B cell (primary cell): Measurements from ENCODE around the gene CMTM7.

Source experiments
- EZH2 ChIP-seq: IDR thresholded peaks from 2 replicates; pipeline ENCODE4 v1.6.1; 2012; ENCODE audit warnings: borderline replicate concordance, low read depth, mild to moderate bottlenecking, moderate library complexity, low read length; ENCODE audit not compliant: insufficient read depth, poor library complexity, severe bottlenecking
- TF ChIP-seq, protein P1 (sequence below): fragments of 200-600 bp; IDR thresholded peaks from one replicate; pipeline ENCODE4 v1.8.0; 2022; ENCODE audit warnings: antibody characterized with exemption, mild to moderate bottlenecking

GRCh38 chr3:32403663-32404062, 12.0 kb downstream of the CMTM7 start:
- TF ChIP-seq, protein P1, sequence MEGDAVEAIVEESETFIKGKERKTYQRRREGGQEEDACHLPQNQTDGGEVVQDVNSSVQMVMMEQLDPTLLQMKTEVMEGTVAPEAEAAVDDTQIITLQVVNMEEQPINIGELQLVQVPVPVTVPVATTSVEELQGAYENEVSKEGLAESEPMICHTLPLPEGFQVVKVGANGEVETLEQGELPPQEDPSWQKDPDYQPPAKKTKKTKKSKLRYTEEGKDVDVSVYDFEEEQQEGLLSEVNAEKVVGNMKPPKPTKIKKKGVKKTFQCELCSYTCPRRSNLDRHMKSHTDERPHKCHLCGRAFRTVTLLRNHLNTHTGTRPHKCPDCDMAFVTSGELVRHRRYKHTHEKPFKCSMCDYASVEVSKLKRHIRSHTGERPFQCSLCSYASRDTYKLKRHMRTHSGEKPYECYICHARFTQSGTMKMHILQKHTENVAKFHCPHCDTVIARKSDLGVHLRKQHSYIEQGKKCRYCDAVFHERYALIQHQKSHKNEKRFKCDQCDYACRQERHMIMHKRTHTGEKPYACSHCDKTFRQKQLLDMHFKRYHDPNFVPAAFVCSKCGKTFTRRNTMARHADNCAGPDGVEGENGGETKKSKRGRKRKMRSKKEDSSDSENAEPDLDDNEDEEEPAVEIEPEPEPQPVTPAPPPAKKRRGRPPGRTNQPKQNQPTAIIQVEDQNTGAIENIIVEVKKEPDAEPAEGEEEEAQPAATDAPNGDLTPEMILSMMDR = no peak
- TF ChIP-seq EZH2 = no peak
